Stimulated activated CD8-positive, alpha-beta memory T cell treated with anti-CD3 and anti-CD28 coated beads, Interleukin-7, amount 100 ng/mL, for 48 hours (primary cell): ENCODE data around the gene CLCA4.

ENCODE experiments used
- DNase-seq, 2 donors: peaks; one replicate each; pipeline ENCODE4 v3.0.0-alpha.2; 2020; ENCODE audit warnings: low read depth in 1 of 2; ENCODE audit errors: extremely low read depth in 1 of 2

CLCA4 gene

GRCh38 chr1:86616871-86617270 lies 70.0 kb downstream of the CLCA4 start:
- DNase-seq: no peak

- no peak for DNase-seq
These were observed 71.5 kb downstream of the CLCA4 start for GRCh38 chr1:86618358-86618757.

- no peak for DNase-seq
These were observed 72.4 kb downstream of the CLCA4 start for GRCh38 chr1:86619313-86619712.

GRCh38 chr1:86621286-86621685 lies 74.4 kb downstream of the CLCA4 start:
- DNase-seq: no peak
